Sigmoid colon (tissue), 4 donors: ENCODE measurements around the gene ANKLE1.

Experiments used
- CTCF ChIP-seq, 4 experiments: fragments of 450-650 bp in 3 of 4; fragments of 200-600 bp in 1 of 4; IDR thresholded peaks; one replicate each; pipeline ENCODE4 v1.5.1; 2016 to 2019; ENCODE audit warnings: antibody characterized with exemption in 4 of 4, mild to moderate bottlenecking in 3 of 4, moderate library complexity in 2 of 4
- POLR2A ChIP-seq, 2 donors: fragments of 450-650 bp; IDR thresholded peaks; one replicate each; pipeline ENCODE4 v1.6.1; 2016; ENCODE audit warnings: antibody characterized with exemption in 2 of 2, mild to moderate bottlenecking in 2 of 2, moderate library complexity in 2 of 2
- POLR2AphosphoS5 ChIP-seq, 4 donors: sonication (generic); formaldehyde crosslinking; IDR thresholded peaks; one replicate each; pipeline ENCODE4 v1.6.1; 2017; ENCODE audit warnings: antibody characterized with exemption in 4 of 4

GRCh38 chr19:17243211-17243829 lies 38.4 kb upstream of the ANKLE1 start:
- no peak for TF ChIP-seq POLR2AphosphoS5 (IDR thresholded peaks at IDR 0.05)
- no peak for TF ChIP-seq CTCF (IDR thresholded peaks at IDR 0.05)
- TF ChIP-seq POLR2A (IDR thresholded peaks at IDR 0.05), result no peak
